Muscle of leg (tissue), 11 donors: ENCODE results near the gene SLC10A2. TPM values are rescaled to one million over a fixed set of nuclear protein-coding genes. Genes with fewer than 3 reads are reported as not detected.

Experiments used
- DNase-seq: peaks from one replicate; pipeline ENCODE4 v3.0.0; 2013
- H3K27ac ChIP-seq: one replicate; pipeline ENCODE4 v1.5.1; 2013; ENCODE audit warnings: mild to moderate bottlenecking, low read length, control low read depth
- H3K27me3 ChIP-seq: one replicate; pipeline ENCODE4 v1.6.1; 2013; ENCODE audit warnings: low read length; ENCODE audit not compliant: control insufficient read depth, insufficient read depth
- H3K36me3 ChIP-seq: one replicate; pipeline ENCODE4 v1.6.1; 2013; ENCODE audit warnings: low read length; ENCODE audit not compliant: control insufficient read depth, insufficient read depth
- H3K4me1 ChIP-seq: one replicate; pipeline ENCODE4 v1.6.1; 2013; ENCODE audit warnings: low read length; ENCODE audit not compliant: control insufficient read depth, insufficient read depth
- H3K4me3 ChIP-seq: one replicate; pipeline ENCODE4 v1.5.1; 2013; ENCODE audit warnings: low read length, control low read depth
- H3K9me3 ChIP-seq: replicated peaks from 2 replicates; pipeline ENCODE4 v1.6.1; 2013; ENCODE audit warnings: low read depth, low read length; ENCODE audit not compliant: control insufficient read depth
- WGBS: methylation state at CpG from one replicate; pipeline ENCODE4 v1.1.5; 2013; ENCODE audit warnings: missing lambda C conversion rate; ENCODE audit not compliant: insufficient coverage; 5-methylcytosine and 5-hydroxymethylcytosine counted together
- polyA plus RNA-seq, 8 donors: library from polyadenylated mRNA; unstranded; fragments of 120-200 nt; gene quantifications; one replicate each; pipeline versions ENCODE4 v1.2.1 to v1.2.3, GENCODE V29; 2013; ENCODE audit warnings: inconsistent platforms in 1 of 8, low replicate concordance in 1 of 8; ENCODE audit not compliant: insufficient read length in 8 of 8, insufficient read depth in 1 of 8
- total RNA-seq: library from RNA; stranded (reverse); fragments of 120-200 nt; gene quantifications from one replicate; pipeline ENCODE4 v1.2.4, GENCODE V29; 2013

The SLC10A2 gene
- total and polyA plus RNA-seq, 9 donors: 0.38 TPM; not detected in 8

- H3K36me3 ChIP-seq: no peaks in the 10 kb centered on the region
- no peaks in the 10 kb centered on the region for H3K27me3 ChIP-seq
- no peak overlapping the region for H3K27ac ChIP-seq
- peak; percentile 18 for DNase-seq
- no peak overlapping the region for H3K4me3 ChIP-seq
- peaks cover 2% of the 10 kb centered on the region for H3K9me3 ChIP-seq
- WGBS: 31% methylated on average over 2 of the region's 3 CpGs
- H3K4me1 ChIP-seq: no peaks in the 10 kb centered on the region
Measured at GRCh38 chr13:103022336-103022735, 43.9 kb downstream of the SLC10A2 start.

GRCh38 chr13:103018556-103018955 lies 47.7 kb downstream of the SLC10A2 start:
- no CpG with 5 or more reads among the region's 2 CpGs for WGBS
- H3K27ac ChIP-seq: no peak overlapping the region
- no peaks in the 10 kb centered on the region for H3K4me1 ChIP-seq
- H3K9me3 ChIP-seq: no peaks in the 10 kb centered on the region
- H3K36me3 ChIP-seq: no peaks in the 10 kb centered on the region
- no peak overlapping the region for H3K4me3 ChIP-seq
- DNase-seq: peak; percentile 14
- H3K27me3 ChIP-seq: no peaks in the 10 kb centered on the region

GRCh38 chr13:103012646-103013045 lies 53.6 kb downstream of the SLC10A2 start:
- H3K27ac ChIP-seq: no peak overlapping the region
- no peak overlapping the region for H3K4me3 ChIP-seq
- WGBS: no CpG with 5 or more reads among the region's 3 CpGs
- no peaks in the 10 kb centered on the region for H3K27me3 ChIP-seq
- no peak for DNase-seq
- no peaks in the 10 kb centered on the region for H3K4me1 ChIP-seq
- no peaks in the 10 kb centered on the region for H3K36me3 ChIP-seq
- no peaks in the 10 kb centered on the region for H3K9me3 ChIP-seq

GRCh38 chr13:103009051-103009840 lies 57.0 kb downstream of the SLC10A2 start:
- H3K27me3 ChIP-seq: no peaks in the 10 kb centered on the region
- no CpG with 5 or more reads among the region's 1 CpG for WGBS

GRCh38 chr13:103007427-103007762 lies 58.8 kb downstream of the SLC10A2 start:
- H3K27ac ChIP-seq: no peak overlapping the region
- no peak overlapping the region for H3K4me3 ChIP-seq
- no peaks in the 10 kb centered on the region for H3K9me3 ChIP-seq
- DNase-seq: no peak
- H3K27me3 ChIP-seq: no peaks in the 10 kb centered on the region
- no peaks in the 10 kb centered on the region for H3K4me1 ChIP-seq
- WGBS: no CpG with 5 or more reads among the region's 4 CpGs
- H3K36me3 ChIP-seq: no peaks in the 10 kb centered on the region

More at GRCh38 chr13:103009051-103009840, 57.0 kb downstream of the SLC10A2 start:
- no peaks in the 10 kb centered on the region for H3K9me3 ChIP-seq
- no peaks in the 10 kb centered on the region for H3K4me1 ChIP-seq
- no peak for DNase-seq
- no peak overlapping the region for H3K4me3 ChIP-seq
- H3K27ac ChIP-seq: no peak overlapping the region
- no peaks in the 10 kb centered on the region for H3K36me3 ChIP-seq

GRCh38 chr13:103006641-103007426 lies 59.4 kb downstream of the SLC10A2 start:
- no peak for DNase-seq
- no peaks in the 10 kb centered on the region for H3K4me1 ChIP-seq
- H3K27me3 ChIP-seq: no peaks in the 10 kb centered on the region
- H3K36me3 ChIP-seq: no peaks in the 10 kb centered on the region
- no peak overlapping the region for H3K4me3 ChIP-seq
- H3K27ac ChIP-seq: no peak overlapping the region
- 33% methylated on average over 6 of the region's 11 CpGs for WGBS
- H3K9me3 ChIP-seq: no peaks in the 10 kb centered on the region

- H3K4me3 ChIP-seq: no peak overlapping the region
- H3K4me1 ChIP-seq: no peaks in the 10 kb centered on the region
- WGBS: no CpG with 5 or more reads among the region's 4 CpGs
- no peaks in the 10 kb centered on the region for H3K27me3 ChIP-seq
- no peak for DNase-seq
- H3K27ac ChIP-seq: no peak overlapping the region
- no peaks in the 10 kb centered on the region for H3K36me3 ChIP-seq
- no peaks in the 10 kb centered on the region for H3K9me3 ChIP-seq
Measured at GRCh38 chr13:103004661-103005345, 61.4 kb downstream of the SLC10A2 start.

- Histone ChIP-seq H3K36me3 (no peaks in the 10 kb centered on the region), H3K9me3 (no peaks in the 10 kb centered on the region), H3K27ac (no peak overlapping the region), H3K4me3 (no peak overlapping the region), H3K4me1 (no peaks in the 10 kb centered on the region), H3K27me3 (no peaks in the 10 kb centered on the region)
- DNase-seq: no peak
- WGBS: no CpG with 5 or more reads among the region's 1 CpG
Measured at GRCh38 chr13:103003631-103004030, 62.6 kb downstream of the SLC10A2 start.

- no peak for DNase-seq
- H3K9me3 ChIP-seq: no peaks in the 10 kb centered on the region
- no peaks in the 10 kb centered on the region for H3K36me3 ChIP-seq
- H3K4me1 ChIP-seq: no peaks in the 10 kb centered on the region
- H3K4me3 ChIP-seq: no peak overlapping the region
- H3K27me3 ChIP-seq: no peaks in the 10 kb centered on the region
- H3K27ac ChIP-seq: no peak overlapping the region
- 17% methylated on average over 1 of the region's 1 CpG for WGBS
Measured at GRCh38 chr13:103002279-103002678, 63.9 kb downstream of the SLC10A2 start.

- Histone ChIP-seq H3K4me1 (no peaks in the 10 kb centered on the region), H3K27ac (no peak overlapping the region), H3K9me3 (peaks cover 3% of the 10 kb centered on the region), H3K36me3 (no peaks in the 10 kb centered on the region), H3K27me3 (no peaks in the 10 kb centered on the region), H3K4me3 (no peak overlapping the region)
- 86% methylated on average over 1 of the region's 3 CpGs for WGBS
- no peak for DNase-seq
Measured at GRCh38 chr13:103000157-103000556, 66.1 kb downstream of the SLC10A2 start.
